Measurements from ENCODE around the gene ZBTB7A. TPM values are rescaled to one million over a fixed set of nuclear protein-coding genes. Genes with fewer than 3 reads are reported as not detected.
A peak's percentile ranks its signal among the peaks of the same experiment; 100 is the strongest.

Gene ZBTB7A
- total and polyA plus RNA-seq, 10 of the 15 experiments (the other 5 are each of a cell fraction or from before 2014, with no cell fraction given), result 0.26 to 42.4 (median 4.5) TPM

DNA sequence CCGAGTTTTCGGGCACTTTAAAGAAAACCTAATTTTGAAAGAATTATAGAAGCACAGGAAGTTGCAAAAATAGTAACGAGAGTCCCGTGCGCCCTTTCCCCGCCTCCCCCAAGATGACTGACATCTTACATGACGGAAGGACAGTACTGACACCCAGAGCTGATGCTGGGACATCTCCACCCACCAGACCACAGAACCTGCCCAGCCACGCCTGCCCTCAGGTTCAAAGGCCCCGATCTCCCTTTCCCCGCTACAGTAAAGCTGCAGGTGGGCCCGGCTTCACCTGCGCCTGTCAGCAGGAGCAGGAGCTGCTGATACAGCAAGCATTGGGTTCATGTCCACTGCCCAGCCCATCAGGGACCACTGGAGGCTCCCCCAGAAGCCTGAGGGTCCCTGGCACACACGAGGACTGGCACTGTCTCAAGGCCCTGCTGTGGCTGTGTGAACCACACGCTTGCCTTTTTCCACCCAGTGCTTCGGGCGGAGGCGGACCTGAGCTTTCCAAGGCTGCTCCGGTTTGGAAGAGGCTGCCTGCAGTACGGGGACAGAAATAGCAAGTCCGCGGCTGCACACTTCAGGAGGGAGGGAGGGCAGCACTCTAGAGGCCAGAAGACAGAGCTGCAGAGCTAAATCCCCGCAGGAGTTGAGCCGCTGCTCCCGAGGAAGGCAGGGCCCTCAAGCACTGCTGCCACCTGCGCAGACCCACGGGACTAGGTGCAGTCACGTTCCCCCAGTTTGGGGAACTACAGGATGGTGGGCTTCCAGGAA, 48.5 kb upstream of the ZBTB7A start (continued):
- TF ChIP-seq, protein P1, sequence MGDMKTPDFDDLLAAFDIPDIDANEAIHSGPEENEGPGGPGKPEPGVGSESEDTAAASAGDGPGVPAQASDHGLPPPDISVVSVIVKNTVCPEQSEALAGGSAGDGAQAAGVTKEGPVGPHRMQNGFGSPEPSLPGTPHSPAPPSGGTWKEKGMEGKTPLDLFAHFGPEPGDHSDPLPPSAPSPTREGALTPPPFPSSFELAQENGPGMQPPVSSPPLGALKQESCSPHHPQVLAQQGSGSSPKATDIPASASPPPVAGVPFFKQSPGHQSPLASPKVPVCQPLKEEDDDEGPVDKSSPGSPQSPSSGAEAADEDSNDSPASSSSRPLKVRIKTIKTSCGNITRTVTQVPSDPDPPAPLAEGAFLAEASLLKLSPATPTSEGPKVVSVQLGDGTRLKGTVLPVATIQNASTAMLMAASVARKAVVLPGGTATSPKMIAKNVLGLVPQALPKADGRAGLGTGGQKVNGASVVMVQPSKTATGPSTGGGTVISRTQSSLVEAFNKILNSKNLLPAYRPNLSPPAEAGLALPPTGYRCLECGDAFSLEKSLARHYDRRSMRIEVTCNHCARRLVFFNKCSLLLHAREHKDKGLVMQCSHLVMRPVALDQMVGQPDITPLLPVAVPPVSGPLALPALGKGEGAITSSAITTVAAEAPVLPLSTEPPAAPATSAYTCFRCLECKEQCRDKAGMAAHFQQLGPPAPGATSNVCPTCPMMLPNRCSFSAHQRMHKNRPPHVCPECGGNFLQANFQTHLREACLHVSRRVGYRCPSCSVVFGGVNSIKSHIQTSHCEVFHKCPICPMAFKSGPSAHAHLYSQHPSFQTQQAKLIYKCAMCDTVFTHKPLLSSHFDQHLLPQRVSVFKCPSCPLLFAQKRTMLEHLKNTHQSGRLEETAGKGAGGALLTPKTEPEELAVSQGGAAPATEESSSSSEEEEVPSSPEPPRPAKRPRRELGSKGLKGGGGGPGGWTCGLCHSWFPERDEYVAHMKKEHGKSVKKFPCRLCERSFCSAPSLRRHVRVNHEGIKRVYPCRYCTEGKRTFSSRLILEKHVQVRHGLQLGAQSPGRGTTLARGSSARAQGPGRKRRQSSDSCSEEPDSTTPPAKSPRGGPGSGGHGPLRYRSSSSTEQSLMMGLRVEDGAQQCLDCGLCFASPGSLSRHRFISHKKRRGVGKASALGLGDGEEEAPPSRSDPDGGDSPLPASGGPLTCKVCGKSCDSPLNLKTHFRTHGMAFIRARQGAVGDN (IDR thresholded peaks at IDR 0.05), result peak; percentile 27; the same call in 1 of the 2 replicates
- no peak for TF ChIP-seq TBL1XR1 (IDR thresholded peaks at IDR 0.05; ENCODE audit: low read depth, low read length)
- TF ChIP-seq ZBED1 (IDR thresholded peaks at IDR 0.05; ENCODE audit: borderline replicate concordance), result no peak
- no peak for TF ChIP-seq ETV6 (conservative IDR thresholded peaks at IDR 0.05 in 1 of 2, IDR thresholded peaks at IDR 0.05 in 1 of 2; ENCODE audit: borderline replicate concordance in 1 of 2, low read depth in 1 of 2)
- no peak for TF ChIP-seq NR2C1 (IDR thresholded peaks at IDR 0.05)
- TF ChIP-seq HDAC6 (IDR thresholded peaks at IDR 0.05; ENCODE audit: unreplicated experiment), result no peak
- TF ChIP-seq ZNF622 (IDR thresholded peaks at IDR 0.05), result no peak
- TF ChIP-seq YBX1 (IDR thresholded peaks at IDR 0.05), result no peak
- TF ChIP-seq NBN (IDR thresholded peaks at IDR 0.05), result 0 out of 2 replicates have a peak, but pooled peaks have one; percentile 41
- TF ChIP-seq, protein P2, sequence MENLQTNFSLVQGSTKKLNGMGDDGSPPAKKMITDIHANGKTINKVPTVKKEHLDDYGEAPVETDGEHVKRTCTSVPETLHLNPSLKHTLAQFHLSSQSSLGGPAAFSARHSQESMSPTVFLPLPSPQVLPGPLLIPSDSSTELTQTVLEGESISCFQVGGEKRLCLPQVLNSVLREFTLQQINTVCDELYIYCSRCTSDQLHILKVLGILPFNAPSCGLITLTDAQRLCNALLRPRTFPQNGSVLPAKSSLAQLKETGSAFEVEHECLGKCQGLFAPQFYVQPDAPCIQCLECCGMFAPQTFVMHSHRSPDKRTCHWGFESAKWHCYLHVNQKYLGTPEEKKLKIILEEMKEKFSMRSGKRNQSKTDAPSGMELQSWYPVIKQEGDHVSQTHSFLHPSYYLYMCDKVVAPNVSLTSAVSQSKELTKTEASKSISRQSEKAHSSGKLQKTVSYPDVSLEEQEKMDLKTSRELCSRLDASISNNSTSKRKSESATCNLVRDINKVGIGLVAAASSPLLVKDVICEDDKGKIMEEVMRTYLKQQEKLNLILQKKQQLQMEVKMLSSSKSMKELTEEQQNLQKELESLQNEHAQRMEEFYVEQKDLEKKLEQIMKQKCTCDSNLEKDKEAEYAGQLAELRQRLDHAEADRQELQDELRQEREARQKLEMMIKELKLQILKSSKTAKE (IDR thresholded peaks at IDR 0.05; ENCODE audit: low read depth, poor library complexity, severe bottlenecking), result no peak
- no peak for TF ChIP-seq STAT1 (conservative IDR thresholded peaks at IDR 0.05)
- TF ChIP-seq, protein P3, sequence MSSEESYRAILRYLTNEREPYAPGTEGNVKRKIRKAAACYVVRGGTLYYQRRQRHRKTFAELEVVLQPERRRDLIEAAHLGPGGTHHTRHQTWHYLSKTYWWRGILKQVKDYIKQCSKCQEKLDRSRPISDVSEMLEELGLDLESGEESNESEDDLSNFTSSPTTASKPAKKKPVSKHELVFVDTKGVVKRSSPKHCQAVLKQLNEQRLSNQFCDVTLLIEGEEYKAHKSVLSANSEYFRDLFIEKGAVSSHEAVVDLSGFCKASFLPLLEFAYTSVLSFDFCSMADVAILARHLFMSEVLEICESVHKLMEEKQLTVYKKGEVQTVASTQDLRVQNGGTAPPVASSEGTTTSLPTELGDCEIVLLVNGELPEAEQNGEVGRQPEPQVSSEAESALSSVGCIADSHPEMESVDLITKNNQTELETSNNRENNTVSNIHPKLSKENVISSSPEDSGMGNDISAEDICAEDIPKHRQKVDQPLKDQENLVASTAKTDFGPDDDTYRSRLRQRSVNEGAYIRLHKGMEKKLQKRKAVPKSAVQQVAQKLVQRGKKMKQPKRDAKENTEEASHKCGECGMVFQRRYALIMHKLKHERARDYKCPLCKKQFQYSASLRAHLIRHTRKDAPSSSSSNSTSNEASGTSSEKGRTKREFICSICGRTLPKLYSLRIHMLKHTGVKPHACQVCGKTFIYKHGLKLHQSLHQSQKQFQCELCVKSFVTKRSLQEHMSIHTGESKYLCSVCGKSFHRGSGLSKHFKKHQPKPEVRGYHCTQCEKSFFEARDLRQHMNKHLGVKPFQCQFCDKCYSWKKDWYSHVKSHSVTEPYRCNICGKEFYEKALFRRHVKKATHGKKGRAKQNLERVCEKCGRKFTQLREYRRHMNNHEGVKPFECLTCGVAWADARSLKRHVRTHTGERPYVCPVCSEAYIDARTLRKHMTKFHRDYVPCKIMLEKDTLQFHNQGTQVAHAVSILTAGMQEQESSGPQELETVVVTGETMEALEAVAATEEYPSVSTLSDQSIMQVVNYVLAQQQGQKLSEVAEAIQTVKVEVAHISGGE (CRISPR knock-in tag; IDR thresholded peaks at IDR 0.05), result no peak
- TF ChIP-seq SMC3 (IDR thresholded peaks at IDR 0.05; ENCODE audit: borderline replicate concordance, low read length), result no peak
- TF ChIP-seq, protein P4, sequence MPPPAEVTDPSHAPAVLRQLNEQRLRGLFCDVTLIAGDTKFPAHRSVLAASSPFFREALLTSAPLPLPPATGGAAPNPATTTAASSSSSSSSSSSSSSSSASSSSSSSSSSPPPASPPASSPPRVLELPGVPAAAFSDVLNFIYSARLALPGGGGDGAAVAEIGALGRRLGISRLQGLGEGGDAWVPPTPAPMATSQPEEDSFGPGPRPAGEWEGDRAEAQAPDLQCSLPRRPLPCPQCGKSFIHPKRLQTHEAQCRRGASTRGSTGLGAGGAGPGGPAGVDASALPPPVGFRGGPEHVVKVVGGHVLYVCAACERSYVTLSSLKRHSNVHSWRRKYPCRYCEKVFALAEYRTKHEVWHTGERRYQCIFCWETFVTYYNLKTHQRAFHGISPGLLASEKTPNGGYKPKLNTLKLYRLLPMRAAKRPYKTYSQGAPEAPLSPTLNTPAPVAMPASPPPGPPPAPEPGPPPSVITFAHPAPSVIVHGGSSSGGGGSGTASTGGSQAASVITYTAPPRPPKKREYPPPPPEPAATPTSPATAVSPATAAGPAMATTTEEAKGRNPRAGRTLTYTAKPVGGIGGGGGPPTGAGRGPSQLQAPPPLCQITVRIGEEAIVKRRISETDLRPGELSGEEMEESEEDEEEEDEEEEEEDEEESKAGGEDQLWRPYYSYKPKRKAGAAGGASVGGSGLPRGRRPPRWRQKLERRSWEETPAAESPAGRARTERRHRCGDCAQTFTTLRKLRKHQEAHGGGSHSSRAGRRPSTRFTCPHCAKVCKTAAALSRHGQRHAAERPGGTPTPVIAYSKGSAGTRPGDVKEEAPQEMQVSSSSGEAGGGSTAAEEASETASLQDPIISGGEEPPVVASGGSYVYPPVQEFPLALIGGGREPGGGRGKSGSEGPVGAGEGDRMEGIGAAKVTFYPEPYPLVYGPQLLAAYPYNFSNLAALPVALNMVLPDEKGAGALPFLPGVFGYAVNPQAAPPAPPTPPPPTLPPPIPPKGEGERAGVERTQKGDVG (CRISPR knock-in tag; IDR thresholded peaks at IDR 0.05), result no peak
- TF ChIP-seq CBX5 (IDR thresholded peaks at IDR 0.05; ENCODE audit: low read depth), result no peak
- no peak for TF ChIP-seq PML (IDR thresholded peaks at IDR 0.05; ENCODE audit: low read length)
- peak; percentile 79; the same call in 1 of the 2 replicates for TF ChIP-seq SMARCA5 (IDR thresholded peaks at IDR 0.05)

Data from GM12878 (cell line).